ENCODE data around the gene GLT8D2. TPM values are rescaled to one million over a fixed set of nuclear protein-coding genes. Genes with fewer than 3 reads are reported as not detected.

Gene GLT8D2
- total RNA-seq, 1 donor from 2014 or later = 45.4 TPM

GRCh38 chr12:104072099-104072498, 22.1 kb upstream of the GLT8D2 start:
- Mint-ChIP-seq H3K4me3 (ENCODE audit: unreplicated experiment) (no peak overlapping the region), H3K9me3 (ENCODE audit: unreplicated experiment) (no peaks in the 10 kb centered on the region), H3K4me1 (ENCODE audit: unreplicated experiment) (peaks cover 3% of the 10 kb centered on the region), H3K36me3 (ENCODE audit: unreplicated experiment) (peaks cover 34% of the 10 kb centered on the region), H3K27me3 (ENCODE audit: unreplicated experiment) (no peaks in the 10 kb centered on the region), H3K27ac (ENCODE audit: unreplicated experiment) (no peak overlapping the region)
- TF ChIP-seq, protein P1, sequence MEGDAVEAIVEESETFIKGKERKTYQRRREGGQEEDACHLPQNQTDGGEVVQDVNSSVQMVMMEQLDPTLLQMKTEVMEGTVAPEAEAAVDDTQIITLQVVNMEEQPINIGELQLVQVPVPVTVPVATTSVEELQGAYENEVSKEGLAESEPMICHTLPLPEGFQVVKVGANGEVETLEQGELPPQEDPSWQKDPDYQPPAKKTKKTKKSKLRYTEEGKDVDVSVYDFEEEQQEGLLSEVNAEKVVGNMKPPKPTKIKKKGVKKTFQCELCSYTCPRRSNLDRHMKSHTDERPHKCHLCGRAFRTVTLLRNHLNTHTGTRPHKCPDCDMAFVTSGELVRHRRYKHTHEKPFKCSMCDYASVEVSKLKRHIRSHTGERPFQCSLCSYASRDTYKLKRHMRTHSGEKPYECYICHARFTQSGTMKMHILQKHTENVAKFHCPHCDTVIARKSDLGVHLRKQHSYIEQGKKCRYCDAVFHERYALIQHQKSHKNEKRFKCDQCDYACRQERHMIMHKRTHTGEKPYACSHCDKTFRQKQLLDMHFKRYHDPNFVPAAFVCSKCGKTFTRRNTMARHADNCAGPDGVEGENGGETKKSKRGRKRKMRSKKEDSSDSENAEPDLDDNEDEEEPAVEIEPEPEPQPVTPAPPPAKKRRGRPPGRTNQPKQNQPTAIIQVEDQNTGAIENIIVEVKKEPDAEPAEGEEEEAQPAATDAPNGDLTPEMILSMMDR (IDR thresholded peaks at IDR 0.05) = no peak
- no peak for DNase-seq (ENCODE audit: extremely low spot score, unreplicated experiment)

DNA sequence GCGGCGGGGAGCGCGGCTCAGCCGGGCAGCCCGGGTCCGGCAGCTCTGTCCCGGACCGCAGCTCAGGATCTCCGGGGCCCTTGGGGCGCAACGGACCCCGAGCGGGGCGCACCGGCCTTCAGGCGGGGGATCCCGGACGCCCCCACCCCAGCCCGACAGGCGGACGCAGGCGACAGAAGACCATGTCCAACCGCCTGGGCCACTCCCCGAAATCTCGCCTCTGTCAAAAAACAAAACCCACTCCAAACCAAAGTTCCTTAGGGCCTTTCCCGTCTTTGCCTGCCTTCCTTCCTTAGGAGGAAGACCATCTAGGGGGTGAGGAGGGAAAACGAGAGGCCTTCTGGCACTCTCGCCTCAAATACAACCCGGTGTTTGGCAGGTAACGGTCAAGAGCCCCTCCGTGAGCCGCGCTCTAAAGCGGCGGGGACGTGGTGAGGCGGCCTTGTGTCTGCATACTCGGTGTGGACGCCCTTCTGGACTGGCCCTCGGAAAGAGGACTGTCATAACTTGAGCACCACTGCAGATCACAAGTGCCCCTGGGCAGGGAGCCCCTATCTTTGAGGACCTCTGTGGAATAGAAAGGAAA, 14.9 kb upstream of the GLT8D2 start:
- Mint-ChIP-seq H3K4me3 (ENCODE audit: unreplicated experiment) (peak overlapping the region; percentile 94), H3K9me3 (ENCODE audit: unreplicated experiment) (no peaks in the 10 kb centered on the region), H3K36me3 (ENCODE audit: unreplicated experiment) (peaks cover 10% of the 10 kb centered on the region), H3K4me1 (ENCODE audit: unreplicated experiment) (peaks cover 21% of the 10 kb centered on the region), H3K27me3 (ENCODE audit: unreplicated experiment) (no peaks in the 10 kb centered on the region), H3K27ac (ENCODE audit: unreplicated experiment) (peak overlapping the region; percentile 86)
- DNase-seq (ENCODE audit: extremely low spot score, unreplicated experiment) = no peak
- TF ChIP-seq, protein P1 (IDR thresholded peaks at IDR 0.05) = no peak

DNA sequence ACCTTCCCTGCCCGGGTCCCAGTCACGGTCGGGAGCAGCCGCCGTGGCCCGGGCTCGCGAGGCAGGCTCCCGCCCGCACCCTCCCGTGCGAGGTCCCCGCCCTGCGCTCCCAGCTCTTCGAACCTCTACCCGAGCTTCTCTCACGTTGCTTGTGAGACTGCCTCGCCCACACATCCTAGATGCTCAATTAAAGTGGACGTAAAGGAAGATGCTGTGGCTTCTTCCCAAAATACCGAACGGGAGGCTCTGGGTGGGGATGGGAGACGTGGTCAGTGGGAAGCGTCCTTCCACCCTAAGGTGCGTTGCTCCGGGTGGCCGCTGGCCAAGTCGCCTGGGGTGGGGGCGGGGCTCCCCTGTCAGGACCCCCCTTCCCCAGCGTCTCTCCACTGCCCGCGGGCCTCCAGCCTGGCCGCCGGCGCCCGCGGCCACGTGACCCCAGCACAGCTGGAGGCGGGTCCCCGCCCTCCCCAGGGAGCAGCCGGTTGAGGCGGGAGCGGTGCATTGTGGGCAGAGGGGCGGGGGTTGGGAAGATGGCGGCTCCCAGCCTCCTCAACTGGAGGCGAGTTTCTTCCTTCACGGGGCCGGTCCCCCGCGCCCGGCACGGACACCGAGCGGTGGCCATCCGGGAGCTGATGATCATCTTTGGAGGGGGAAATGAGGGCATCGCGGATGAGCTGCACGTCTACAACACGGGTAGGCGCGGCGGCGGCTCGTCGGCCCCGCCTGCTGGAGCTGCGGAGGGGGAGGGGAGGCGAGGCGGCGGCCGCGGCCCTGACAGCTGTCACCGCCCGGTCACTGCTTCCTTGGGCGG, 14.2 kb upstream of the GLT8D2 start, which contains the start of gene HCFC2:
TSS of gene HCFC2 (plus strand) at position 501 of the 811 bp plus-strand sequence. CDS start at position 531, 30 bp downstream.
- peaks cover 7% of the 10 kb centered on the region for H3K36me3 Mint-ChIP-seq (ENCODE audit: unreplicated experiment)
- H3K4me1 Mint-ChIP-seq (ENCODE audit: unreplicated experiment) = peaks cover 21% of the 10 kb centered on the region
- TF ChIP-seq, protein P1 (IDR thresholded peaks at IDR 0.05) = no peak
- H3K27ac Mint-ChIP-seq (ENCODE audit: unreplicated experiment) = peak within 1 kb of the TSS; percentile 92
- peak; percentile 94 for DNase-seq (ENCODE audit: extremely low spot score, unreplicated experiment)
- no peaks in the 10 kb centered on the region for H3K27me3 Mint-ChIP-seq (ENCODE audit: unreplicated experiment)
- H3K4me3 Mint-ChIP-seq (ENCODE audit: unreplicated experiment) = peak within 1 kb of the TSS; percentile 94
- H3K9me3 Mint-ChIP-seq (ENCODE audit: unreplicated experiment) = no peaks in the 10 kb centered on the region

GRCh38 chr12:104063712-104064030, 13.7 kb upstream of the GLT8D2 start:
- H3K4me3 Mint-ChIP-seq (ENCODE audit: unreplicated experiment) = peak overlapping the region; percentile 94
- DNase-seq (ENCODE audit: extremely low spot score, unreplicated experiment) = no peak
- H3K36me3 Mint-ChIP-seq (ENCODE audit: unreplicated experiment) = peaks cover 7% of the 10 kb centered on the region
- TF ChIP-seq, protein P1 (IDR thresholded peaks at IDR 0.05) = no peak
- peak overlapping the region; percentile 92 for H3K27ac Mint-ChIP-seq (ENCODE audit: unreplicated experiment)
- no peaks in the 10 kb centered on the region for H3K9me3 Mint-ChIP-seq (ENCODE audit: unreplicated experiment)
- peaks cover 21% of the 10 kb centered on the region for H3K4me1 Mint-ChIP-seq (ENCODE audit: unreplicated experiment)
- no peaks in the 10 kb centered on the region for H3K27me3 Mint-ChIP-seq (ENCODE audit: unreplicated experiment)

DNA sequence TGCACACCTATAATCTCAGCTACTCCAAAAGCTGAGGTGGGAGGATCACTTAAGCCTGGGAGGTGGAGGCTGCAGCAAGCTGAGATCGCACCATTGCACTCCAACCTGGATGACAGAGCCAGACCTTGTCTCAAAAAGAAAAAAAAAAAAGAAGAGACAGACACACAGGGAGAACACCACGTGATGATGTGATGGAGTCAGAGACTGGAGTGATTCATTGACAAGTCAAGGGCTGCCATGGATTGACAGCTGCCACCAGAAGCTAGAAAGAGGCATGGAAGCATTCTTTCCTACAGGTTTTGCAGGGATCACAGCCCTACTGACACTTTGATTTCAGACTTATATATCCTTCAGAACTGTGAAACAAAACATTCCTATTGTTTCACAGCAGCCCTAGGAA, 10.8 kb upstream of the GLT8D2 start:
- TF ChIP-seq, protein P1 (IDR thresholded peaks at IDR 0.05) = no peak
- peaks cover 2% of the 10 kb centered on the region for H3K36me3 Mint-ChIP-seq (ENCODE audit: unreplicated experiment)
- DNase-seq (ENCODE audit: extremely low spot score, unreplicated experiment) = no peak
- H3K4me3 Mint-ChIP-seq (ENCODE audit: unreplicated experiment) = no peak overlapping the region
- H3K9me3 Mint-ChIP-seq (ENCODE audit: unreplicated experiment) = no peaks in the 10 kb centered on the region
- no peak overlapping the region for H3K27ac Mint-ChIP-seq (ENCODE audit: unreplicated experiment)
- H3K4me1 Mint-ChIP-seq (ENCODE audit: unreplicated experiment) = peaks cover 13% of the 10 kb centered on the region
- no peaks in the 10 kb centered on the region for H3K27me3 Mint-ChIP-seq (ENCODE audit: unreplicated experiment)

All from osteocyte (in vitro differentiated cells).